C4-2B (cell line): ENCODE measurements around the gene INPP5J.

ENCODE experiments used
- H3K27ac ChIP-seq: fragments of 450-650 bp; 2 replicates; pipeline ENCODE4 v1.5.1; 2017
- CTCF ChIP-seq: fragments of 450-650 bp; conservative IDR thresholded peaks from 2 replicates; pipeline ENCODE4 v1.5.1; 2017; ENCODE audit warnings: mild to moderate bottlenecking
- ZFX ChIP-seq: fragments of 450-650 bp; IDR thresholded peaks from 2 replicates; pipeline ENCODE4 v1.6.1; 2017

Gene INPP5J

DNA sequence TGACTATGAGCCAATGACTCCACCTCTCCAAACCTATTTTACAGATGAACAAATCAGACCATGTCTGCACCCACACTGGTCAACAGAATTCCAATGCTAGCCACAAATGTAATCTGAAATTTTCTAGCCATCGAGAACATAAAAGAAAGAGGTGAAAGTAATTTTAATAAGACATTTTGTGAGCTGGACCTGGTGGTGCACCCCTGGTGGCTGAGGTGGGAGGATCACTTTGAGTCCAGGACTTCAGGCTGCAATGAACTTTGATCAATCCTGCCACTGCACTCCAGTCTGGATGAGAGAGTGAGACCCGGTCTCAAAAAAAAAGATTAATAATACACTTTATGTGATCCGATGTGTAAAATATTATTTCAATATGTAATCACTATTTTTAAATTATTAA, 27.8 kb downstream of the INPP5J start:
- H3K27ac ChIP-seq = no peak overlapping the region
- TF ChIP-seq CTCF (no peak; the same call in 1 of the 2 replicates), ZFX (no peak)

- TF ChIP-seq ZFX = no peak
- no peak for TF ChIP-seq CTCF
Measured at GRCh38 chr22:31151872-31152271, 29.1 kb downstream of the INPP5J start.

GRCh38 chr22:31153357-31153756, 30.6 kb downstream of the INPP5J start:
- H3K27ac ChIP-seq = no peak overlapping the region
- TF ChIP-seq ZFX = no peak
- TF ChIP-seq CTCF = no peak

More at GRCh38 chr22:31151872-31152271, 29.1 kb downstream of the INPP5J start:
- no peak overlapping the region for H3K27ac ChIP-seq

- no peak overlapping the region for H3K27ac ChIP-seq
- TF ChIP-seq ZFX (no peak), CTCF (no peak)
Measured at GRCh38 chr22:31154975-31155374, 32.2 kb downstream of the INPP5J start.

DNA sequence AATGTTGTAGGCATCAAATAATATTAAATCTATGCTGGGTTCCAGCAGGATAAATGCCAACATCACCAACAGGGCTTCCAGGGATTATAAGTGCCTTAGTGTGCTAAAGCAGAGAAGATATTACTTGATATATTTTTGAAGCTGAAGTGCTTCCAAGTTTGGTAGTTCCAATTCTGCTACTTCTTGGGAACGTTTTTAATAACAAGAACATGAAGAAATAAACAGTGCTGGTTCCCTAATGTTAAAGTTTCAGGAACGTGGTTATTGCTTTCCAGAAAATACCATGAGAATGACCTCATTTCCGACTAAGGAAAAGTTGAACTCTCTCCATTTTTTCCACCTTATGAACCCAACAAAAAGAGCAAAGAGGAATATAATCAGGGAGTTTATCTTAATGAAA, 32.7 kb downstream of the INPP5J start:
- no peak overlapping the region for H3K27ac ChIP-seq
- no peak for TF ChIP-seq CTCF
- TF ChIP-seq ZFX = no peak

DNA sequence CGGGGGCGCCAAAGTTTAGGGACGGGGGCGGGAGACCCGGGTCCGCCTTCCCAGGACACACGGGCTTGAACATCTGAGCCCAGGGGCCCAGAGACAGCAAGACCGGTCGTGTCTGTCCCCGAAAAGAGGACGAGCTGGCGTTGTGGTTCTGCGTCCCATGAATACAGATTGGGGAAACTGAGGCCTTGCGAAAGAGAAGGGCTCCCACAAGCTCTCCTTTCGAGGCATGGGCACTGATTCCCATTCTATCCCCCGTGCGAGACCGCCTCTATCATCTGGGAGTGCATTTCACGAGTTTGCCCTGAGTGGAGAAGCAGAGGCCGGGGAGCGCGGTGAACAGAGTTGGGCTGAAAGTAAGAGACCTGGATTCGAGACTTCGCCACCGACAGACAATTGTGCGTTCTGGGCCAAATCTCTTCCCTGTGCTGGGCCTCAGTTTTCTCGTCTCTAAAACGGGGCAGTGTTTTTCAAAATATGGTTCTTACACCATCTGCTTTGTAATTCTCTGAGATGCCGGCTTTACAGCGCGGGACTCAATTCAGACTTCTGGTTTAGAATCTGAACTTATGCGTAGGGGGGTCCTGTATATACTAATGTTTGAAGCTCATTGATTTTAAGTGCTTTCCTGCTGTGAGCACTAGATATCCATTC, 37.7 kb downstream of the INPP5J start:
- H3K27ac ChIP-seq = peak overlapping the region; percentile 71
- TF ChIP-seq ZFX = no peak
- no peak for TF ChIP-seq CTCF

DNA sequence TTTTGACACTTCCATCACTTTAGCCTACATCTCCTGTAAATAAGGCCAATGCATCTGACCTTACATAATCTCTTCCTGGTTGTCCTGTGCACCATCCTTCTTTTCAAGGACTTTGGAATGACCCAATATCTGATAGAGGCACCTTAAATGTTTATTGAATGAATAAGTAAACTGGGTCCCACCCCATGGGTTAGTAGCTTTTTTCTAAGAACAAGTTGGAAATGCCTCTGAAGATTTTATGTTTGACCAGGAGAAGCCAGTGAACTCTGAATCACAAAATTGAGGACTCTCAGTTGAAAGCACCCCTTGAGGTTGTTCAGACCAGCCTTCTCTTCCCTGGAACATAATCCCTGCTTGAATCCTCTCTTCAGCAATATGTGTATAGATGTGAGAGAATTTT, 38.6 kb downstream of the INPP5J start:
- H3K27ac ChIP-seq = no peak overlapping the region
- TF ChIP-seq ZFX = no peak
- TF ChIP-seq CTCF = no peak
